DOHH2 (cell line): ENCODE data around the gene CIAPIN1.

Experiments used
- EZH2phosphoT487 ChIP-seq: fragments of 200-600 bp; sonication (generic); IDR thresholded peaks from 2 replicates; pipeline ENCODE4 v1.6.1; 2017; ENCODE audit warnings: borderline replicate concordance, mild to moderate bottlenecking, antibody characterized with exemption, low read length, moderate library complexity, mixed read lengths
- TF ChIP-seq, protein P1 (sequence below): fragments of 200-600 bp; sonication (generic); IDR thresholded peaks from one replicate; pipeline ENCODE4 v1.5.1; 2014; ENCODE audit warnings: antibody characterized with exemption, mild to moderate bottlenecking, low read depth, low read length; ENCODE audit not compliant: poor library complexity, severe bottlenecking

DNA sequence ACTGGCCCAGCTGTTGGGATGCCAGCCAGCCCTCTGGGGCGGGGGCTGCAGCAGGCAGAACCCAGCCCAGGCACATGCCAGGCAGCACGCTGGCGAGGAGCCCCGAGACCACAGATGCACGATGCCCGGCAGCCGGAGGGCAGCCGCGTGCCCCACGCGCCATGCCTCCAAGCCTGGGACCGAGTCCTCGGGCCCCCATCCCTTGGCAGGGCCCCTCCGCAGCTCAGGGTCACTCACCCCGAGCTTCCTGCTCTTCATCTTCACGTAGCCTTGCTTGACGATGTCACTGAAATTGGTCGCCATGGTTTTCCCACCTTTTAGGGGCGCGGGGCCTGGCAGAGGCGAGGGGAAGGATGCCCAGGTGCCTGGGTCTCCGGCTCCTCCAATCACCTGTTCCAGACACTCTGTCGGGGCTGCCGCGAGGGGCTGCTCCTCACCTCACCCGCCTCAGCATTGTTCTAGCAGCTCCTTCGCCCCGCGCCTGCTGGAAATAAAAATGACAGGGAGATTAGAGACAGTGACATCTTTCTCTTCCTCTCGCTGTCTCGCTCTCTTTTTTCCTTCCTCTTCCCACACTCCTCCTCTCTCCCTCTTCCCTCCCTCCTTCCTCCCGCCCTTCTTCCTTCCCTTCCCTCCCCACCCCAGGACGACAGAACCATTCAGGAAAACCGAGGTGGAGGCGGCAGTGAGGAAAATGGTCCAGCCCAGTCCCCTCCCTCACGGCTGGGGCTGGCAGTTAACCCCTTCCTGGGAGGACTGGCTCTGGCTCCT is 32.2 kb upstream of the CIAPIN1 start:
- TF ChIP-seq, protein P1, sequence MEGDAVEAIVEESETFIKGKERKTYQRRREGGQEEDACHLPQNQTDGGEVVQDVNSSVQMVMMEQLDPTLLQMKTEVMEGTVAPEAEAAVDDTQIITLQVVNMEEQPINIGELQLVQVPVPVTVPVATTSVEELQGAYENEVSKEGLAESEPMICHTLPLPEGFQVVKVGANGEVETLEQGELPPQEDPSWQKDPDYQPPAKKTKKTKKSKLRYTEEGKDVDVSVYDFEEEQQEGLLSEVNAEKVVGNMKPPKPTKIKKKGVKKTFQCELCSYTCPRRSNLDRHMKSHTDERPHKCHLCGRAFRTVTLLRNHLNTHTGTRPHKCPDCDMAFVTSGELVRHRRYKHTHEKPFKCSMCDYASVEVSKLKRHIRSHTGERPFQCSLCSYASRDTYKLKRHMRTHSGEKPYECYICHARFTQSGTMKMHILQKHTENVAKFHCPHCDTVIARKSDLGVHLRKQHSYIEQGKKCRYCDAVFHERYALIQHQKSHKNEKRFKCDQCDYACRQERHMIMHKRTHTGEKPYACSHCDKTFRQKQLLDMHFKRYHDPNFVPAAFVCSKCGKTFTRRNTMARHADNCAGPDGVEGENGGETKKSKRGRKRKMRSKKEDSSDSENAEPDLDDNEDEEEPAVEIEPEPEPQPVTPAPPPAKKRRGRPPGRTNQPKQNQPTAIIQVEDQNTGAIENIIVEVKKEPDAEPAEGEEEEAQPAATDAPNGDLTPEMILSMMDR: no peak
- TF ChIP-seq EZH2phosphoT487: no peak
